HG02973 (cell line): ENCODE results near the gene TMCO4.

ENCODE experiments used
- ATAC-seq: cut with Tn5 transposase; IDR thresholded peaks from one replicate; pipeline ENCODE4 v1.9.1; 2021; ENCODE audit warnings: moderate library complexity; ENCODE audit not compliant: unreplicated experiment

The TMCO4 gene

DNA sequence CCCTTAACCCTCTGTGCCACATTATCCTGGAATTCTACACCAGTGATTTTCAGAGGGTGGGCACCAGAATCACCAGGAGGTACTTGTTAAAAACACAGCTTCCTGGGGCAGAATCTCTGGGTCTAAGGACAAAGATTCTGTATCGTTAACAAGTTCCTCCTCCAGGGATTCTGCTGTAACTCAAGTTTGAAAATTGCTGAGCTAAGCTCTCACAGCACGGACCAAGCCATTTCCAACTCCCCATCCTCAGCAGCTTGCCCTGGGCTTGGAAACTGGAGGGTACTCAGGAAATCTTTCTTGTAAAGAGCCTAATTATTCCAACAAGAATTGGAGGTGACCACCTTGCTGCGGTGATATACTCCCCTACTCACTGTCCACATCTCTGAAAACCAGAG is 48.8 kb downstream of the TMCO4 start:
- ATAC-seq = no peak

DNA sequence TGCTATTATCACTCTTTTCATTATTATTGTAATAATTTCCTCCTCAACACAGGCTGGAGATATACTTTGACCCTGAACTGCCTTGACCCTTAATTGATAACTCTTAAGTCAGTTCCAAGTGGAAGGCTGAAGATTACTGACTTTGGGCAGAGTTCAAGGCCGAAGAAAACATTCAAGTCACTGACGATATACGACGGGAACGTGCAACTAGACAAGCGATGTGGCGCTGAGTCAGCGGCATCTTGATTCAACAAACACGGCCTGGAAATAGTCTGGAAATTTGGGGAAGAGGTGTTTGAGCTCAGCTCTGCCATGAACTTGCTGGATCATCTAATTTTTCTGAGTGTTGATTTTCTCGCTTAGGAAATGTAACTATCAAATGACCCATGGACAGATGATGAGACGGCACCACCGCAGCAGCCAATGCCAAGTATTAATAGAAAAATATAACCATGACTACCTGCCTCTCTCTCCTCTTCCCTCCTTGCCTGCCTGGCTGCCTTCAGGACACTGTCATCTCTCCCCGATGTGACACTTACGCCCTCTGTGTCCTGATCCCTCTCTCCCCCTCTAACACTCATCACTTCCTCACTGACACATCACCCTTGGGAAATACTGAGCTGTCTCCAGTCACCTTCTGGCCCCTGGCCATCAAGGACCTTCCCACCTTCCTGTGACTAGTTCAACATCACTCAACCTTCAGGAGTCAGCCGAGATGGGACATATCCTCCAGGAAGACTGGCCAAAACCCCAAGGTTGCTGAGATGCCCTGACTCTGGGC is 49.4 kb downstream of the TMCO4 start:
- no peak for ATAC-seq

DNA sequence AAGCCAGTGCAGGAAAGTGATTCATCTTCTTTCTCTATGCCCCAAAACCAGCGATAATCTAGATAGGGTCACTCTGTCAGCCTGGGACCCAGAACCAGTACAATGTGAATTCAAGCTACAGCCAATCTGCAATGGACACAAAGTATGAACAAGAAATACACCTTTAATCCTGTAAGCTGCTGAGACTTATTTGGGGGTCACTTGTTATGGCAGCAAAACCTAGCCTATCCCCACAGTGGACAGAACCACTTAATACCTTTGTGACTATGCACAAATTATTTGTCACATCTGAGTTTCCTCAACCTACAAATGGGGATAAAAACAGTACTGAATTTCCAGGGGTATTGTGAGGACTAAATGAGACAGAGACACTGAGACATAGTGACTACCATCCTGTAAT is 50.0 kb downstream of the TMCO4 start:
- ATAC-seq = no peak

DNA sequence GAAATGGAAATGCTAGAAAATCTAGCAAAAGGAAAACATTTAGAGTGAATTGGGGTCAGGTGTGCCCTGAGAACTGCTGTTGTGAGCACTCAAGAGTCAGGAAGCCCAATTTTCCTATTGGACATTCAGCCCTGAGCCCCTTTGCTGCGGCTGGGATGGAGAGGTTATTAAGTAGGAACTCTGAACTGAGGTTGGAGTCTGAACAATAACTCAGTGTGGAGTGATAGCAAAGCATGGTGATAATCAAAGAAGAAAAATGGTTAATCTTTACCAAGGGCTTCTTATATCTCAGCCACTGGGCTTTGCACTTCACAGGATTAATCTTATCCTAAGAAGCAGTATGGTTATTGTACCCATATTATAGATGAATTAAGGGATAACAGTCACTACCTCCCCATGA is 52.0 kb downstream of the TMCO4 start:
- no peak for ATAC-seq

GRCh38 chr1:19744886-19745285 is 54.8 kb downstream of the TMCO4 start:
- ATAC-seq = no peak

DNA sequence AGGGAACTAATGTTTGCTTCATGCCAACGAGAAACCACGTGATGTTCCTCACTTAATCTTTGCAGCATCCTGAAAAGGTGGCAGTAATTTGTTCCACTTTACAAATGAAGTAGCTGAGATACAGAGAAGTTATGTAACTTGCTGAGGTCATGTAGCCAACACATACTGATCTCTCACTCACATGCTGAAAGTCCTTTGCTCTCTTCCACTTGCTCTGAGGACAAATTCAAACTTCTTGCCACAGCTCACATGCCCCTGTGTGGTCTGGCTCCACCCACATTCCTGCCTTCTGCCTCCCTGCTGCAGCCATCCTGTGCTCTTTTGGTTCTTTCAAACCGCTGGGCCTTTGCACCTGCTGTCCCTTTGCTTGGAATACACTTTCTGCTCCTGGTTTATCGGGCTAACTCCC is 55.4 kb downstream of the TMCO4 start:
- no peak for ATAC-seq

GRCh38 chr1:19743793-19744192 is 55.9 kb downstream of the TMCO4 start:
- no peak for ATAC-seq

- ATAC-seq = no peak
Measured at GRCh38 chr1:19743180-19743579, 56.5 kb downstream of the TMCO4 start.

DNA sequence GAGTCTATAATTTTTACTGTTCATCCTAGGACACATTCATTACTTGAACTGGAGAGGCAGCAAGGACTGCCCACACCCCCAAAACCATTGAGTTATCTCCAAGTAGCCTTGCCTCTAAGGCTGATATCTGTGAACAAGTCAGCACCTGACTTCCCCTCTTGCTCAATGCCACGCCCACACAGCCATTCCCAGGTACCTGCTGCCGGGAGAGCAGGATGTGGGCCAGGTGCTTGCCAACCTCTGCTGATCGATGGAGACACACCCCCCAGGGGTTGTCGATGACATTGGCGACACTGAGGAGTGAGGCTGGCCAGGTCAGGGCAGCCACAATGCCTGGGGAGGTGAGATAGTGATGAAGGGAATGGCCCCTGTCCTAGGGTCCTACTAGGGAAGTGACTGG is 60.1 kb downstream of the TMCO4 start:
- no peak for ATAC-seq

DNA sequence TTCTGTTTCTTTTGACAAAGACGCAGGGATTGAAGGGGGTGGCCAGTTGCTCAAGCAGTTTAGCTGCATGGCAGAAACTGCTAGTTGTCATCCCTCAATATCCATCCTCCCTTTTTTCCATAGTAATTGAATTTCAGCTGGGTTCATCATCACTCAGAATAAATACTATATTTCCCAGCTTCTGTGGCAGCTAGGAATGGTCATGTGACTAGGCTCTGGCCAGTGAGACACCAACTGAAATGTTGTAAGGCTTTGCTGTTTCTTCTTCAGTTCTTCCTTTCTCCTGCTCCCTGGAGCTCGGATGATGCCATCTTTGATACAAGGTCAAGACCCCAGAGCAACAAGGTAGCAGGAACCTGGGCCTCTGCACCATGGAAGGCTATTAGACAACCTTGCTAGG is 61.0 kb downstream of the TMCO4 start:
- no peak for ATAC-seq

DNA sequence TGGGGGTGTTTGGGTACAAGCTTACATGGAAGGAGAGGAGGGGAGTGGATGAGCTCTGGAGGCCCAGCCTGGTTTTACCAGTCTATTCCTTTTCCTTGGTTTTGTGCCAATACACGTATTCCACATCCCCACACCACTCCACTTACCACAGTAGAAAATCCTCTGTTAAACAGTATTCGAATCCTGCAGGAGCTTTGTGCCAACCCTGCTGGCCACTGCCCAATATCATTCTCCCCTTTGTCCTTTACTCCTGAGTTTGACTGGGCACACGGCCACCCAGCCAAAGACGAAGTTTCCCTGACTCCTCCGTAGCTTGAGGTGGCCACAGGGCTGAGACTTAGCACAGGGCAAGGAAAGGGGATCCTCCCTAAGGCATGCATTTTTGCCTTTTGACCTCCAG is 61.6 kb downstream of the TMCO4 start:
- ATAC-seq = no peak

DNA sequence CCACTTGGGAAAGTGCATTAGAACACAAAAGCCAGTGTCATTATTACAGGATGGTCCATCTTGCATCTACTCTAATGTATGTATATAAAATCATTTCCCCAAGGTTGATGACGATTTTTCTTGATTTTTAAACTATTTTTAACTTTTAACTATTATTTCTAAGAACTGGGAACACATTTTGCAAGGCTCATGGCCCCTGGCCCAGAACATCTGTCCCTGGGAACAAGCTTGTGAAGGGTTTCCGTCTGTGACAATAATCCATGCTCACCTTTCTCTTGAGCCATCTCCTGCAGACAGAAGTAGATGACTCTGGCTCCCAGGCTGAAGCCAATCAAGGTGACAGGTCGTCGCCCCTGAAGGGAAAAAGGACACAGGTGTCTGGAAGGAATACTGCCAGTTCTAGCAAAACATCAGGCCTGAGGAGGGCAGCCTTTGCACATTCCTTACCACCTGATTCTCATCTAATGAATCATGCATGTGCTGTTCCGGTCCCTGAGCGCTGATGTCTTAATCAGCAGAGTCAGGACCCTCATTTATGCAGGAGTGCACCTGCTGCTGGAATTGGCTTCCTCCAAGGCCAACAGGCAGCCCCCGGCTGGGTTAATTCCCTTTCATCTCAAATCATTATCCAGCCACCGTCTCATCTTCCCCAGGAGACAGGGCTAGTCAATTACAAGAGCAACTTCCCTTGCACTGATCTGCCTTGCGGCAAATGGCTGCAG is 62.5 kb downstream of the TMCO4 start:
- ATAC-seq = no peak

DNA sequence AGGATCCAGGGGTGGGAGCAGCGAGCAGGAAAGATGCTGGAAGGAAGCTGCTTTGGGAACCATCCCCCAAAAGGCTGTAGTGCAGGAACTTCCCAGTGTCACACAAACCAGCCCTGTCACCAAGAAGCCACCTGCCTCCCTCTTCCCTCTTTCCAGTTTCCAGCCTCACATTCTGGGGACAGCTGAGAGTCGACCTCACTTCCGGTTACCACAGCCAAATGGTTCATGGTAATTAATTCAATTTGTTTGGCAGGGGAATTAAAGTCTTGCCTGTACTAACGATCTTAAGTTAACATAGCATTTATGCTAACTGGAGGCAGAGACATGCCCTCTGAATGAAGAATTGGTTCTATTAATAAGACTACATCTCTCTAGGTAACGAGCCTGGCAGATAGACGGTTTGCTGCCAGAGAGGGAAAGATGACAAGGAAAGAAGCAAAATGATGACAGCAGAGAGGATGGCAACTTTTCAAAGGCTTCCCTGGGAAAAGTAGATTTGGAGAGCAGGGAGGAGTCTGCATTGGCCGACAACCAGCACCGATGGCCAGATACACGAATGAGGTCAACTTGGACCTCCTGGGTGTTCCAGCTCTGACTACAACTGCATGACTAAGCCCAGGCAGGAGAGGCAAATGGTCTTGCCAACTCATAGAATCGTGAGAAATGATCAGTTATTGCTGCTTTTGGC is 64.1 kb downstream of the TMCO4 start:
- ATAC-seq = no peak

GRCh38 chr1:19734472-19734999 is 65.2 kb downstream of the TMCO4 start:
- no peak for ATAC-seq

- ATAC-seq = no peak
Measured at GRCh38 chr1:19734056-19734455, 65.7 kb downstream of the TMCO4 start.

- ATAC-seq = no peak
Measured at GRCh38 chr1:19733615-19734014, 66.1 kb downstream of the TMCO4 start.

DNA sequence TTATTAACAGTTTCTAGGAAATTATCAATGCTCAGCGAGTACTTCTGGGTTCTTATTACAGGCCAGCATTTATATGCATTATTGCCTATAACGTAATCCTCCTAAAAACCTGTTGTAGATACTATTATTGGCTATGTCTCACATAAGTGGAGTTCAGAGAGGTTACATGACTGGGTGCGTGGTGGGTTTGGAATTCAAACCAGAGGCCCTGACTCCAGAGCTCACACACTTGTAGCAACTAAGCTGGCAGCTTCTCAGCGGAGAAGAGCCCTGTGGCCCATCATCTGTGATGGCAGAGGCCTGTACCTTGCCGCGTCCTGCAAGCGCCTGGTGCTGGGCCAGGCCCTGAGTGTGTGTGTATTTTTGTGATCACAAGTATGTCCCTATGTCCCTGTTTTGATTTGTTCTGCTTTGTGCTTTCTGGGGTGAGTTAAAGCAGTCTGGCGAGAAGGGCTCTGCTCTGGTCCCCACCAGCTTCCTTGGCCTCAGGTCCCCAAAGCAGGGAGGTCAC is 68.3 kb downstream of the TMCO4 start:
- no peak for ATAC-seq

DNA sequence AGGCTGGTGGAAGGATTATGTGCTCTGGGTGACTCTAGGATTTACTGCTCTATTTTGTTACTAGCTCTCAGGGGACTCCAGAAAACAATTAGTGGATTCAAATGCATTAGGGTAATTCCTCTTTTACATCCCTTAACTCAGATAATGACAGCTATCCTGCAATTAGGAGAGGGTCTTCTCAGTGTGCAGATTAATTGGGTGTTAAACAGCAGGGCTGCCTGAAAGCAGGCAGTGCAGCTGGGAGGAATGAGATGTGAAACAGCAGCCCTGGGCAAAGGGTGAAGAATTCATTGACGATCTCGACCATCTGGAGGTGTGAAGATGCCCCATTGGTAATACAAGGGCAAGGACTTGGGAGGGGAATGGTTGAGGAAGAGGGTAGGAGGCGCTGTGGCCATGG is 68.9 kb downstream of the TMCO4 start:
- ATAC-seq = no peak

DNA sequence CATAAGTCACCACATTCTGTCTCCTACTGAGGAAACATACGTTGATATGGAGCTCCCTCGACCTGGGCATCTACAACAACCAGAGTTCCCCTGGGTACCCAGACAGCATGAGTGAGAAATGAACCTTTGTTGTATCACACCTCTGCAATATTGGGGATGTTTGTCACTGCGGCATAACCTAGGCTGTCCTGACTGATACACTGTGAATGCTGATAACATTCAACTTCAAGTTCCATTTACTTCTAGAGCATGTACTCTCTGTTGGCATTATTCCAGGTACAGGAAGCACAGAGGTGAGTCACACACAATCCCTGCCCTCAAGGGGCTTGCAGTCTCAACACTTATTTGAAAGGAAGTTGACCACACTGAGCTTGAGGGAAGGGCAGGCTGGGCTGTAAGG is 69.5 kb downstream of the TMCO4 start:
- no peak for ATAC-seq

GRCh38 chr1:19728413-19729145 is 71.1 kb downstream of the TMCO4 start:
- ATAC-seq = no peak

GRCh38 chr1:19725606-19726005 is 74.1 kb downstream of the TMCO4 start:
- no peak for ATAC-seq
